GM21737 (cell line): ENCODE measurements around the gene SENP3.

Experiments used
- ATAC-seq: cut with Tn5 transposase; IDR thresholded peaks from one replicate; pipeline ENCODE4 v1.9.1; 2021; ENCODE audit warnings: mild to moderate bottlenecking, moderate library complexity; ENCODE audit not compliant: unreplicated experiment

SENP3 gene

DNA sequence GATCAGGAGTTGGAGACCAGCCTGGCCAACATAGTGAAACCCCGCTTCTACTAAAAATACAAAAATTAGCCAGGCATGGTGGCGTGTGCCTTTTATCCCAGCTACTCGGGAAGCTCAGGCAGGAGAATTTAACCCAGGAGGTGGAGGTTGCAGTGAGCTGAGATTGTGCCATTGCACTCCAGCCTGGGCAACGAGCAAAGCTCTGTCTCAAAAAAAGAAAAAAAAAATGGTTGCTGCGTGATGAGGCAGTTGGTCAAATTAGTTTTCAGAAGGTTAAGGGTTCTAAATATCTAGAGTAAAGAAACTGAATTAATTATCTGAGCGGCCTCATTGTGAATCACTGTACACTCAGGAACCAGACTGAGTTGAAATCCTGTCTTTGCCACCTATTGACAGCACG is 14.2 kb downstream of the SENP3 start:
- no peak for ATAC-seq

DNA sequence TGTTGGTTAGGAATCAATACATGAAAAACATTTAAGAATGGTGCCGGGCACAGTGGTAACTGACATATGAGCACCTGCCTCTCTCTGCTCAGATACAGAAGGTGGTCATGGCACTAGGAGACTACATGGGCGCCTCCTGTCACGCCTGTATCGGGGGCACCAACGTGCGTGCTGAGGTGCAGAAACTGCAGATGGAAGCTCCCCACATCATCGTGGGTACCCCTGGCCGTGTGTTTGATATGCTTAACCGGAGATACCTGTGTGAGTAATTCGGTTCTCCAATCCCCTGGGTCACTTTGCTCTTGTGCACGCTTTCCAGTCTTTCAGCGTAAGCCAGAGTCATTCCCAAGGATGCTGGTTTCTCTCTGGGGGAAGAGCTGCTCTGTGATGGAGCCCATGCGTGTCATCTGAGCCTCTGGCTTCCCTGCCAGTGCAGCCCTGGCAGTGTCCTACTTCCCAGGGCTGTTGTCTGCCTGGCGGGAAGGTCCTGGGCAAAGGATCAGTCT is 14.8 kb downstream of the SENP3 start:
- no peak for ATAC-seq

DNA sequence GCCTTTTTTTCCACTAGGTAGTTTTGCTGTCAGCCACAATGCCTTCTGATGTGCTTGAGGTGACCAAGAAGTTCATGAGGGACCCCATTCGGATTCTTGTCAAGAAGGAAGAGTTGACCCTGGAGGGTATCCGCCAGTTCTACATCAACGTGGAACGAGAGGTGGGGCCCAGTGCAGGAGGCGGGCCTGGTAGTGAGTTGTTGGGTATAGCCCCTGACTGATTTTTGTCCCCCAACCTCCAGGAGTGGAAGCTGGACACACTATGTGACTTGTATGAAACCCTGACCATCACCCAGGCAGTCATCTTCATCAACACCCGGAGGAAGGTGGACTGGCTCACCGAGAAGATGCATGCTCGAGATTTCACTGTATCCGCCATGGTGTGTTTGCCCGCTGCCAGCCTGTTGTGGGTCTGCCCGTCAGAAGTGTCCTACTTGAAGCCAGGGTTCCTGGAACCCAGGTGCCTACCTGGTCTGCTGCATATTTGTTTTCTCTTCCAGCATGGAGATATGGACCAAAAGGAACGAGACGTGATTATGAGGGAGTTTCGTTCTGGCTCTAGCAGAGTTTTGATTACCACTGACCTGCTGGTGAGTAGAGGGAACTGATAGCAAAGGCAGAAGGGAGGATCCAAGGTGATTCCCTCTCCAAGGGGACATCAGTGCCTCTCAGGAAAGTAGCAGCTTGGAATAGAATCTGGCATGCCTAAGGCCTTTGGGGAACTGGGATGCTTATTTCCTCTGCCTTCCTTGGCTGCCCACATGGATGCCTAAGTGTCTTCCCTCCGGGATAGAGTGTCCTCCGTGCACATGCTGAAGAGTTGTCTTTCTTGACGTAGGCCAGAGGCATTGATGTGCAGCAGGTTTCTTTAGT is 15.8 kb downstream of the SENP3 start:
- ATAC-seq: no peak

DNA sequence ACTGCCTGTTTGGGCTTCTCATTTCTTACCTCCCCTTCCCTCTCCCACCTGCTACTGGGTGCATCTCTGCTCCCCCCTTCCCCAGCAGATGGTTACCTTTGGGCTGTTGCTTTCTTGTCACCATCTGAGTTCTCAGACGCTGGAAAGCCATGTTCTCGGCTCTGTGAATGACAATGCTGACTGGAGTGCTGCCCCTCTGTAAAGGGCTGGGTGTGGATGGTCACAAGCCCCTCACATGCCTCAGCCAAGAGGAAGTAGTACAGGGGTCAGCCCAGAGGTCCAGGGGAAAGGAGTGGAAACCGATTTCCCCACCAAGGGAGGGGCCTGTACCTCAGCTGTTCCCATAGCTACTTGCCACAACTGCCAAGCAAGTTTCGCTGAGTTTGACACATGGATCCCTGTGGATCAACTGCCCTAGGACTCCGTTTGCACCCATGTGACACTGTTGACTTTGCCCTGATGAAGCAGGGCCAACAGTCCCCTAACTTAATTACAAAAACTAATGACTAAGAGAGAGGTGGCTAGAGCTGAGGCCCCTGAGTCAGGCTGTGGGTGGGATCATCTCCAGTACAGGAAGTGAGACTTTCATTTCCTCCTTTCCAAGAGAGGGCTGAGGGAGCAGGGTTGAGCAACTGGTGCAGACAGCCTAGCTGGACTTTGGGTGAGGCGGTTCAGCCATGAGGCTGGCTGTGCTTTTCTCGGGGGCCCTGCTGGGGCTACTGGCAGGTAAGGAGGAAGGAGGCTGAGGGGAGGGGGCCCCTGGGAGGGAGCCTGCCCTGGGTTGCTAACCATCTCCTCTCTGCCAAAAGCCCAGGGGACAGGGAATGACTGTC is 17.5 kb downstream of the SENP3 start, which contains the start of gene CD68:
TSS of gene CD68 (plus strand) at position 638 of the 833 bp plus-strand sequence. CDS start at position 678, 40 bp downstream.
- peak; percentile 31 for ATAC-seq

DNA sequence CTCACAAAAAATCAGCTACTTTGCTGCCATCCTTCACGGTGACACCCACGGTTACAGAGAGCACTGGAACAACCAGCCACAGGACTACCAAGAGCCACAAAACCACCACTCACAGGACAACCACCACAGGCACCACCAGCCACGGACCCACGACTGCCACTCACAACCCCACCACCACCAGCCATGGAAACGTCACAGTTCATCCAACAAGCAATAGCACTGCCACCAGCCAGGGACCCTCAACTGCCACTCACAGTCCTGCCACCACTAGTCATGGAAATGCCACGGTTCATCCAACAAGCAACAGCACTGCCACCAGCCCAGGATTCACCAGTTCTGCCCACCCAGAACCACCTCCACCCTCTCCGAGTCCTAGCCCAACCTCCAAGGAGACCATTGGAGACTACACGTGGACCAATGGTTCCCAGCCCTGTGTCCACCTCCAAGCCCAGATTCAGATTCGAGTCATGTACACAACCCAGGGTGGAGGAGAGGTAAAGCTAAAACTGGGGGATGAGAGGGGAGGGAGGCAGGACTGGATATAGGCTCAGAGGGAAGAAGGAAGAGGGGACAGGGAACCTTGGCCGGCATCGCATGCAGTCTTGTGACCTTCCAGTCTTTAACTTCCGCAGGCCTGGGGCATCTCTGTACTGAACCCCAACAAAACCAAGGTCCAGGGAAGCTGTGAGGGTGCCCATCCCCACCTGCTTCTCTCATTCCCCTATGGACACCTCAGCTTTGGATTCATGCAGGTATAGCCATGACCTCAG is 18.3 kb downstream of the SENP3 start:
- ATAC-seq: no peak

DNA sequence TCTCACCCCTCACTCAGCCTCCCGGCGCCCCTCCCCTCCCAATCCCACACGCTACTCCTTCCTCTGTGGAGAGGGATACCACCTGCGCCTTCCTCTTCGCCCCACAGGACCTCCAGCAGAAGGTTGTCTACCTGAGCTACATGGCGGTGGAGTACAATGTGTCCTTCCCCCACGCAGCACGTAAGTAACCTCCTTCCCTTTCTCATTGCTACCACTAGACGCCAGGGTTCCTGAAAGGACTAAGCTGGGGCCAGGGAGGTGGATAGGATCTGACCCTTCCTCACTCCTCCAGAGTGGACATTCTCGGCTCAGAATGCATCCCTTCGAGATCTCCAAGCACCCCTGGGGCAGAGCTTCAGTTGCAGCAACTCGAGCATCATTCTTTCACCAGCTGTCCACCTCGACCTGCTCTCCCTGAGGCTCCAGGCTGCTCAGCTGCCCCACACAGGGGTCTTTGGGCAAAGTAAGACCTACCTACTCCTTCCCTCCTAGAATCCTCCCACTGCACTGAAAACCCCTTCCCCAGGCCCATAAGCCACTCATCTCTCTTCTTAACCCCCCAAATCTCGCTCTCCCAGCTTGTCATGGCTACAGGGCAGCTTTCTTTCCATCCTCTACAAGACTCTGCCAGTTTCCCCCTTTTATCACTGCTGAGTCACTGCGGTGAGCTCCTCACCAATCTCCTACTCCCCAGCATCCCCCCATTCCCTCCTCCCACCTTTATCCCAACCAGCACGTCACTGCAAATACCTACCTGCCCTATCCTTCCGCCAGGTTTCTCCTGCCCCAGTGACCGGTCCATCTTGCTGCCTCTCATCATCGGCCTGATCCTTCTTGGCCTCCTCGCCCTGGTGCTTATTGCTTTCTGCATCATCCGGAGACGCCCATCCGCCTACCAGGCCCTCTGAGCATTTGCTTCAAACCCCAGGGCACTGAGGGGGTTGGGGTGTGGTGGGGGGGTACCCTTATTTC is 19.2 kb downstream of the SENP3 start:
- no peak for ATAC-seq

DNA sequence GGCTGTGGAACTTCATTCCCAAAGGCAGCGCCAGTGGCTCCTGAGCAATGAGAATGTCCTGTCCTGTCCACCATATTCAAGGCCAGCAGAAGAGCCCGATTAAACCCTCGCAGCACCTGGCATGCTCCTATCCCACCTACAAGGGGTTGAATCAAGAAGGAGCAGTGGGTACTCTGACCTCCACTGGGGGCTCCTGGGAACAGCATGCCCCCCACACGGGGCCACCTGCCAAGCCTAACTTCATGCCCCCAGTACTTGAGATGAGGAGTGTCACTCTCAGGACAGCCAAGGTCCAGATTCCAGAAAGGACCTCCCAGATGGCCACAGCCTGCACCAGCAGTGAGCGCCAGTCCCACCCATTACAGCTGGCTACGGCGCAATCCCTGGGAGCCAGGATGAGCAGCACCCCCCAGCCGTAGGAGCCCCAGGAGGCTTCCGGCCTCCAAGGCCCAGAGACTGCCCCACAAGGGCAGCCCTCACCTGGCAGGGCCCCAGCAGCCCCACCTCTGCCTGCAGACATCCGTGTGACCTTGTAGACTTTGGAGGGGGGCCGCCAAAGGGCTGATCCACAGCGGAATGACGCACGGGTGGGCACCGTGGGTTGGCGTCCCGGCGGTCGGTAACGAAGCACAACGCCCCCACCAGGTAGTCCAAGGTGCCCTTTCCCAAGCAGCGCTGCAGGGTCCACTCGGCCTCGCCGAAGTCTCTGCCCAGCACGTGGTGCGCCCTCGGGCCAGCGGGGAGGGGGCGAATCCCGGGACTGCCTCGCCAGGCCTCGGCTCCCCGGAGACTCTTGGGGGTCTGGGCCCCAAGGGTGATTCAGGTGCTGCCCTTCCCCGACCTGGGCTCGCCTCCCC is 20.9 kb downstream of the SENP3 start:
- ATAC-seq: no peak

DNA sequence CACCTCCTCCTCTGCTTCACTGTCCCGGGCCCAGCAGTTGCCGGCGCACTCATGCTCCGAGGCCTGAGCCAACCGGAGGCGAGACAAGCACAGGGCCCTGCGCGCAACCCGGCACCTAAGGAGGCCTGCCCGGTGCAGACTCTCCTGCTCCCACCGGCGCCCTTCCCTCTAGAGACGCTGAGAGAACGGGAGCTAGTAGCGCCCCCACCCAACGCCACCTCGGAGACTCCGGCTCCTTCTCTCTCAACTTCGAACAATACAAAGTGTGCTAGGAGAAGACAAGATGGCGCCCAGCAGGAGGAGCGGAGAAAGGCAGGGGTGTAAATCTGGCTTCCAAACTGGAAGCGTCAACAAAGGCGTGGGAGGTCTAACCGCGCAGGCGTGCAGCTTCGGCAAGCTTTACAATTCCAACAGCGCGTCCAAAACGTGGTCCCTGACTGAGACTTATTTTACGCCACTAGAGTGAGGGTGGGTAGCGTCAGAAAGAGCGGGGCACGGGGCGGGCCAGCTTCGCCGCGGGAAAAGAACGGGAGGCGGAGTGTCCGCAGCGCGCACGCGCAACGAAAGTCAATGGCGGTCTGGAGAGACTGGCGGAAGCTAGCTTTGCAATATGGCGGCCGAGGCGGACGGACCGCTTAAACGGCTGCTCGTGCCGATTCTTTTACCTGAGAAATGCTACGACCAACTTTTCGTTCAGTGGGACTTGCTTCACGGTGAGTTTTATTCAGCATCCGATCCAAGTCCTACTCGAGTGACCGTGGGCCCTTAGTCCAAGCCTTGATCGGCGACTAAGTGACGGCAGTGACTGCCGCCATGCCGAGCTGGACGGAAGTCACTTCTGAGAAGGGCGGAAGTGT is 21.8 kb downstream of the SENP3 start, which contains the start of gene MPDU1:
TSS of gene MPDU1 (plus strand) at position 600 of the 857 bp plus-strand sequence. CDS start at position 611, 11 bp downstream.
- ATAC-seq: peak; percentile 50

DNA sequence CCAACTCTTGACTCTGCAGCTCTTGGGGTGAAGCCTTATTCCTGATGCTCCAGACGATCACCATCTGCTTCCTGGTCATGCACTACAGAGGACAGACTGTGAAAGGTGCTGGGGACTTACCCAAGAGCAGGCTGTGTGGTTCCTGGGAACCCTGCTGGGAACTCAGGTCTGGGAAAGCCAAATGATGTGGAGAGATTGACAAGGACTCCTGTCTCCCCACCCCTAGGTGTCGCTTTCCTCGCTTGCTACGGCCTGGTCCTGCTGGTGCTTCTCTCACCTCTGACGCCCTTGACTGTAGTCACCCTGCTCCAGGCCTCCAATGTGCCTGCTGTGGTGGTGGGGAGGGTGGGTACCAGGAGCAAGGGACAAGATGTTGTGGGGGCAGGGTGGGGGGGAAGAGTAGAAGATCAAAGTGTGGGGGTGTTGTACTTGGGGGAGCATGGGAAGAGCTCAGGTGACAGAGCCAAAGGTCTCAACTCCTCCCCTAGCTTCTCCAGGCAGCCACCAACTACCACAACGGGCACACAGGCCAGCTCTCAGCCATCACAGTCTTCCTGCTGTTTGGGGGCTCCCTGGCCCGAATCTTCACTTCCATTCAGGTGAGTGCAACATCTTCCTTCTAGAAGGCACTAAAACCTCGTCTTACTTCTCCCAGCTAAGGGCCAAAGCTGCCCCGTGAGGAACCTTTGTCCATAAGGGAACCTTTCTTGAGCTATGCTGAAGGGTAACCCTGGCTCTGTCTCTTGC is 25.1 kb downstream of the SENP3 start:
- ATAC-seq: no peak

DNA sequence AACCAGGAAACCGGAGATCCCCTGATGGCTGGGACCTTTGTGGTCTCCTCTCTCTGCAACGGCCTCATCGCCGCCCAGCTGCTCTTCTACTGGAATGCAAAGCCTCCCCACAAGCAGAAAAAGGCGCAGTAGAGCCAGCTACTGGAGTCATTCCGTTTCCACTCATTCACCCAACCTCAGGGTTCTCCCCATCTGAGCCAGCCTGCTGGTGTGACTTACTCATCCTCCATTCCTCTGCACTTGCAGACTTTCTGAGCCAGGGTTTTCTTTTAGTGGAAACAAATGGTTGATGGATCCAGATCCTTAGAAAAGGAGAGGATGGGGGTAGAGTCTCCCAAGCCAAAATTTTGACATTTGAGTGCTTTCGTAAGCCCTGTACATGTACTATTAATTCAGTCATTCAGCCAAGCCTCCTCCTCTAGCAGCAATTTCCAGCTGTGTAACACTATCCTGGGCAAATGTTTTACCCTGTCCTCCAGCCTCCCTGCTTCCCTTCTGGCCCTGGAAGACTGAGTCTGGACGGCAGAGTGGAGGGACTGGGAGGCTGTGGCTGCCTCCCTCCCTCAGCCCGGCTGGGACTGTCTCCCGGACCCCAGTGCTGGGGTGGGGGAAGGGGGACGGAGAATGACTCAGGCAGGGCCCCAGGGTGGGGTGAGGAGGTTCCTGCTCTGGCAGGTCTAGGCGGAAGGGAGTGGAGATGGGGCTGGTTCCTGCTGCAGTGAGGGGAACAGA is 25.9 kb downstream of the SENP3 start:
- ATAC-seq: no peak

DNA sequence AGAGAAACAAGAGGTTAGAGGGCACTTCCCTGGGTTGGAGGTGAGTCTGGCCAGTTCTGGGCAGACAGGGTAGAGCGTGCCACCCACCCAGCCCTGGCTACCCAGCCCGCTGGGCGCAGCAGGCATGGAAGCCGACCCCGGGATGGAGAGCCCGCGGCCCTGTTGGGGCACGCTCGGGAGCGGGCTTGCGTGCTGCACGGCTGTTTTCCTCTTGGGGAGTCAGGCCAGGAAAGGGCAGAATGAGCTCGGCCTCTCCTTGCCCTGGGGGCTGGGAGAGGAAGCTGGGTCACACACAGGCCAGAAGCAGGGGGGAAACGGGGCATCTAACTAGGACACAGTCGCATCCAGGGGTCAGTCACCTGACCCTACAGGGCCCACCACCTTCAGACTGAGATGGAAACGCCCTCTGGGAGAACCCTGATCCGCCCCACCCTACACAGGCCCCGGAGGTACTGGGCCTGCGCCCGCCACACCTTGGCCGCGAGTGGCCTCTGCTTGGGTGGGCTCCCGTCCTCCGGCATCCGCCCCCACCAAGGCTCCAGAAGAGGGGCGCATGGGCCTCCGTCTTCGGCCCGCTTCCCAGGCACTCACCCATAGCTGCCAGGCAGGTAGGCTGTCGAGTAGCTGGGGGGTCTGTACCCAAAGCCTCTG is 27.0 kb downstream of the SENP3 start:
- no peak for ATAC-seq

DNA sequence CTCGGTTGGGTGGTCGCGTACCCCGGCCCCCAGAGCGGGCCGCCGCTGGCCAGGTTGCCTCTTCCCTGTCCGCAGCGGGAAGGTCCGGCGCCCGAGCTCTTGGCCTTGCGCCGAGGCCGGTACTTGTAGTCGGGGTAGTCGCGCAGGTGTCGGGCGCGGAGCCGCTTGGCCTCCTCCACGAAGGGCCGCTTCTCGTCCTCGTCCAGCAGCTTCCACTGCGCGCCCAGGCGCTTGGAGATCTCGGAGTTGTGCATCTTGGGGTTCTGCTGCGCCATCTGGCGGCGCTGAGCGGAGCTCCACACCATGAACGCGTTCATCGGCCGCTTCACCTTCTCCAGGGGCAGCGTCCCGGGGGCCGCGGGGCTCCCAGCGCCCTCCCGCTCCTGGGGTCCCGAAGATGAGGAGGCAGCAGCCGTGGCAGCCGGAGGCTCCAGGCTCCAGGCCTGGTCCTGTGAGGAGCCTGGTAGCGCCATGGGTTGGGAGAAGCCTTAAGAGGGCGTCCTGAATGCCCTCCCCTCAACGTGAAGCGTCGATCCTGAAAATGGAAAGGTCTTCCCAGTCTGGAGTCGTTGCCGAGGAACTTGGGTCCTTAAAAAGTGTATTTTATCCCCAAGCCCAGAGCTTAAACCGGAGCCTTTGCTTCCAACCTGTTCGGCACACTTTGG is 27.6 kb downstream of the SENP3 start:
- ATAC-seq: no peak

DNA sequence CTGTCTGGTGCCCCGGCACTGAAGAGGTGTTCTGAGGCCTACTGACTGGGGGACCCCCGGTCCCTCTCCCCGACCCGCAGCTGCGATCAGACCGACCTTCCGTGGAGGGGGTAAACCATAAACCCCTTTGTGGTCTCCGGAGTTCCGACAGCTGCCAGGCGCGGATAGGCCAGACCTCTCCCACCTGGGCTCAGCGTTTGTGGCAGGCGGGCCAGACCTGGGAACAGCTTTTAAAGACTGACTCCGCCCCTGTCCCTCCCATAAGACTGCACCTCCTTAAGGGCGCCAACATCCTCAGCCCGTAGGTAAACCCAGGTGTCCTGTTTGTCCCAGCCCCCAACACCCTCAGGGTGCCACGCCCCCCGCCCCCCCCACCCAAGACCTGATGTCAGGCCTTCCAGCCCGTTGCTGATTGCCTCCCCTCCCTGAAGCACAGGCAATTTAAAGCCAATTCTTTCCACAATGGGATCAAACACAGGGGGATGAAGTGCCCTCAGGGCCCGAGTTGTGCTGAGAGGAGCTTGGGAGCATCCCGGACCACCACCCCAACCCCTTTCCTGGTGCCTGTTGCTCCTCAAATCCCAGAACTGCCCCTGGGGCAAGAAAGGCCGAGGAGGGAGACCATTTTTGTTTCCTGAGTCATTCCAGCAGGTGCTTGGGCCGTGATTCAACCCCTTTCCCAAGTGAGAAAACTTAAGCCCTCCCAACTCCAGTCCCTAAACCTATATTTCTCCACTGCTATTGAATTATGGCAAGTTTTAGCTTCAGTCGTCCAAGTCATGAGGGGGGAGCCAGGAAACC is 28.4 kb downstream of the SENP3 start, which contains the start of gene SOX15:
TSS of gene SOX15 (minus strand) at position 204 of the 801 bp plus-strand sequence. CDS start 418 bp downstream, outside the sequence.
- ATAC-seq: no peak

DNA sequence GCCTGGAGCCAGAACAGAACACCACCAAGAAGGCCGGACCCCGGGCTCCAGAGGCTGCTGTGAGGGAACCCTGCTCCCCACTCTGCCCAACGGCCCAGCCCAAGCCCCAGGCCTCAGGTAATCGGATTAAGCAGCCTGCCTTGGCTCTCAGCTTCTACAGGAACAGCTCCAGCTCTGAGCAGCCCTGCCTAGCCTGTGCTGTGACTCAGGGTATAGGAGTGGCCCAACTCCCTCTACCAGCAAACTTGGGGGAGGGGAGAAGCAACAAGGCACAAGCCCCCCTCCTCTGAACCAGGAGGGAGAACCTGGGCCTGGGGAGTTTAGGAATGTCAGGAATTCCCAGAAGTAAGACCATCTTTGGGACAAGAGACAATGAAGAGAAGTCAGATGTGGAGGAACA is 29.0 kb downstream of the SENP3 start:
- ATAC-seq: no peak
